ENCODE measurements around the gene USH2A.

DNA sequence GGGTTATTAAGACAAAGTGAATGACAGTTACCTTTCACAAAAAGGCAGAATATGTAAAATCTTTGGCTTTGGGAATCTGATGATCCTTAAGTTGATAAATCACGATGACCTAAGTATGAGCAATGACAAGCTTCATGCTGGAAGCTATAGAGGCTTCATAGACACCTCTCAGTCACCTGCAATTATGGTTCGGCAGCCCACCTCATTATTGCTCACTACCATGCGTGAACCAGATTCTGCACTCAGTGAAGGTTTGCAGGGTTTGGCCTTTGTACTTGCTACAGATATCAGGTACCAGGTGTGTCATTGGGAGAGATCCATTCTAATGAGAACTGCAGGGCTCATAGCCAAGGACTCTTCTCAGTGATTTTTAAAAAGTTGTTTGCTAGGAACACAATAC, 692.6 kb downstream of the USH2A start:
- no peak for TF ChIP-seq CTCF (conservative IDR thresholded peaks at IDR 0.05; ENCODE audit: low read depth, low read length)
- no peak for TF ChIP-seq EZH2 (IDR thresholded peaks at IDR 0.05; ENCODE audit: borderline replicate concordance, low read depth, low read length, poor library complexity, severe bottlenecking)

Measured in A673 (cell line).